PC-9 (cell line): ENCODE data around the gene GHRH. TPM values are rescaled to one million over a fixed set of nuclear protein-coding genes. Genes with fewer than 3 reads are reported as not detected.

Experiments
- BruUV-seq: library from RNA; stranded (reverse); fragments of 400-500 nt; replicated peaks from 2 replicates; lab custom pipeline; 2021; lab: Mats Ljungman, UMichigan
- CTCF ChIA-PET: fragments of 300-600 bp; sonication (Branson Sonifier 250); formaldehyde crosslinking; loops from one replicate; lab custom pipeline; 2022; ENCODE audit warnings: antibody characterized with exemption; lab: Charles Lee
- POLR2A ChIA-PET: fragments of 300-600 bp; sonication (Branson Sonifier 250); formaldehyde crosslinking; loops from one replicate; lab custom pipeline; 2022; ENCODE audit warnings: antibody characterized with exemption; ENCODE audit not compliant: unreplicated experiment; lab: Charles Lee
- DNase-seq, 2 experiments: peaks; one replicate each; pipeline versions ENCODE4 v3.0.0 to v3.0.0-alpha.2; 2015 to 2022; ENCODE audit warnings: mixed read lengths in 1 of 2
- H2AFZ ChIP-seq: fragments of 200-600 bp; sonication (generic); 2 replicates; pipeline ENCODE4 v1.8.1; 2017; ENCODE audit warnings: antibody characterized with exemption
- H3F3A ChIP-seq: fragments of 200-600 bp; sonication (generic); 2 replicates; pipeline ENCODE4 v1.8.1; 2017; ENCODE audit warnings: antibody characterized with exemption, mild to moderate bottlenecking, low read depth; ENCODE audit not compliant: insufficient read depth
- H3K27ac ChIP-seq: fragments of 200-600 bp; sonication (generic); 2 replicates; pipeline ENCODE4 v1.6.1; 2016; ENCODE audit warnings: mixed run types
- H3K27me3 ChIP-seq: fragments of 200-600 bp; sonication (generic); 2 replicates; pipeline ENCODE4 v1.6.1; 2016; ENCODE audit warnings: low read depth, mixed run types; ENCODE audit not compliant: insufficient read depth
- H3K36me3 ChIP-seq: fragments of 200-600 bp; sonication (generic); 2 replicates; pipeline ENCODE4 v1.6.1; 2016; ENCODE audit warnings: low read depth, mixed run types
- H3K4me1 ChIP-seq: fragments of 200-600 bp; sonication (generic); replicated peaks from 2 replicates; pipeline ENCODE4 v1.6.1; 2016; ENCODE audit warnings: mixed run types; ENCODE audit not compliant: insufficient read depth
- H3K4me2 ChIP-seq: fragments of 200-600 bp; sonication (generic); 2 replicates; pipeline ENCODE4 v1.6.1; 2017; ENCODE audit warnings: mixed run types
- H3K4me3 ChIP-seq: fragments of 200-600 bp; sonication (generic); 2 replicates; pipeline ENCODE4 v1.6.1; 2016; ENCODE audit warnings: mixed run types
- H3K79me2 ChIP-seq: fragments of 200-600 bp; sonication (generic); 2 replicates; pipeline ENCODE4 v1.6.1; 2017; ENCODE audit warnings: low read depth, mixed run types
- H3K9me2 ChIP-seq: fragments of 200-600 bp; sonication (generic); 2 replicates; pipeline ENCODE4 v1.8.1; 2017; ENCODE audit warnings: mild to moderate bottlenecking; ENCODE audit not compliant: insufficient read depth
- H3K9me3 ChIP-seq: fragments of 200-600 bp; sonication (generic); 2 replicates; pipeline ENCODE4 v1.8.1; 2016; ENCODE audit warnings: low read depth; ENCODE audit not compliant: insufficient read depth
- H4K20me1 ChIP-seq: fragments of 200-600 bp; sonication (generic); 2 replicates; pipeline ENCODE4 v1.8.1; 2017; ENCODE audit not compliant: insufficient read depth
- CTCF ChIP-seq: fragments of 200-600 bp; sonication (generic); conservative IDR thresholded peaks from 2 replicates; pipeline ENCODE4 v1.6.1; 2017; ENCODE audit warnings: mixed run types, antibody characterized with exemption, mild to moderate bottlenecking, moderate library complexity
- EZH2 ChIP-seq: fragments of 200-600 bp; sonication (generic); IDR thresholded peaks from 2 replicates; pipeline ENCODE4 v1.8.0; 2017; ENCODE audit warnings: antibody characterized with exemption, low read depth
- intact Hi-C: fragments of 100-400 bp; cut with micrococcal nuclease; formaldehyde crosslinking; loops from one replicate; pipeline ENCODE4 v1.10.0; 2022; ENCODE audit not compliant: unreplicated experiment
- total RNA-seq: library from RNA; stranded (reverse); gene quantifications from 2 replicates; pipeline ENCODE4 v1.2.3, GENCODE V29; 2021

The GHRH gene
- total RNA-seq, 1 experiment from 2014 or later = not detected

- BruUV-seq = no TSS peak
- Histone ChIP-seq H3K36me3 (no peaks in the 10 kb centered on the region), H3K9me3 (no peaks in the 10 kb centered on the region), H3F3A (no peaks in the 10 kb centered on the region), H3K79me2 (no peaks in the 10 kb centered on the region), H3K27ac (no peak overlapping the region), H3K27me3 (no peaks in the 10 kb centered on the region), H3K4me1 (no peaks in the 10 kb centered on the region), H2AFZ (no peak overlapping the region), H3K4me2 (no peak overlapping the region), H3K9me2 (no peaks in the 10 kb centered on the region), H3K4me3 (no peak overlapping the region), H4K20me1 (no peaks in the 10 kb centered on the region)
- DNase-seq = no peak
- intact Hi-C loops = no loop called here
- TF ChIP-seq EZH2 = no peak
- ChIA-PET CTCF (interaction anchor here (0.6 to 0.7 kb wide), 2 partner anchors 13 to 1433 kb away, joined by 3 read pairs; no protein-coding TSS in a partner anchor), POLR2A (interaction anchor here (1.0 kb wide), 1 partner anchor 10 kb away, joined by 3 read pairs; the partner anchor contains the start of gene MANBAL)
Measured at GRCh38 chr20:37279820-37280219, 18.2 kb upstream of the GHRH start.

- TF ChIP-seq EZH2 (no peak), CTCF (no peak)
- DNase-seq = no peak
- H3K9me2 ChIP-seq = no peaks in the 10 kb centered on the region
- no peaks in the 10 kb centered on the region for H3K4me1 ChIP-seq
- CTCF ChIA-PET = interaction anchor here (0.7 kb wide), 1 partner anchor 276 kb away, joined by 13 read pairs; no protein-coding TSS in a partner anchor
- no peak overlapping the region for H2AFZ ChIP-seq
- H3K4me2 ChIP-seq = no peak overlapping the region
- no peak overlapping the region for H3K4me3 ChIP-seq
- no peaks in the 10 kb centered on the region for H3K27me3 ChIP-seq
- intact Hi-C loops = no loop called here
- no peak overlapping the region for H3K27ac ChIP-seq
- POLR2A ChIA-PET = interaction anchor here (0.6 kb wide), 1 partner anchor 10 kb away, joined by 31 read pairs; no protein-coding TSS in a partner anchor
- no TSS peak for BruUV-seq
- no peaks in the 10 kb centered on the region for H3K9me3 ChIP-seq
- no peaks in the 10 kb centered on the region for H3K79me2 ChIP-seq
- H3F3A ChIP-seq = no peaks in the 10 kb centered on the region
- H3K36me3 ChIP-seq = no peaks in the 10 kb centered on the region
- H4K20me1 ChIP-seq = no peaks in the 10 kb centered on the region
Measured at GRCh38 chr20:37278966-37279590, 17.5 kb upstream of the GHRH start.

- no peak overlapping the region for H2AFZ ChIP-seq
- POLR2A ChIA-PET = no interaction called here
- H3K9me2 ChIP-seq = no peaks in the 10 kb centered on the region
- H3K27ac ChIP-seq = no peak overlapping the region
- no peaks in the 10 kb centered on the region for H4K20me1 ChIP-seq
- H3K27me3 ChIP-seq = no peaks in the 10 kb centered on the region
- CTCF ChIA-PET = interaction anchor here (0.6 to 0.7 kb wide), 3 partner anchors 485 to 1573 kb away, joined by 3 read pairs; no protein-coding TSS in a partner anchor
- no peaks in the 10 kb centered on the region for H3K36me3 ChIP-seq
- no peak overlapping the region for H3K4me2 ChIP-seq
- TF ChIP-seq EZH2 = no peak
- TF ChIP-seq CTCF = no peak
- H3K79me2 ChIP-seq = no peaks in the 10 kb centered on the region
- no peak for DNase-seq
- no peak overlapping the region for H3K4me3 ChIP-seq
- no peaks in the 10 kb centered on the region for H3F3A ChIP-seq
- no peaks in the 10 kb centered on the region for H3K4me1 ChIP-seq
- no TSS peak for BruUV-seq
- intact Hi-C loops = no loop called here
- no peaks in the 10 kb centered on the region for H3K9me3 ChIP-seq
Measured at GRCh38 chr20:37277253-37277593, 15.6 kb upstream of the GHRH start.
